ENCODE measurements around the gene SSR4. TPM values are rescaled to one million over a fixed set of nuclear protein-coding genes. Genes with fewer than 3 reads are reported as not detected.
A peak's percentile ranks its signal among the peaks of the same experiment; 100 is the strongest.
"Not testable (repeated sequence)": the region's sequence is repeated elsewhere in the genome, so short reads cannot be mapped to it uniquely, and the experiment has no call there.

SSR4 gene
- total RNA-seq (2014; rRNA removed), result 201 and 222 TPM in 2 replicates
- polyA plus RNA-seq (2012), result 385 TPM

GRCh38 chrX:153794018-153794896 is at the start of gene SSR4, which contains the start of gene IDH3G:
SSR4 (plus strand) TSS chrX:153794668; CDS start chrX:153794688, 20 bp downstream.
IDH3G (minus strand) TSS chrX:153794375; CDS start chrX:153794326, 49 bp downstream.
- peak; percentile 89 for DNase-seq (ENCODE audit: low read depth)

DNA sequence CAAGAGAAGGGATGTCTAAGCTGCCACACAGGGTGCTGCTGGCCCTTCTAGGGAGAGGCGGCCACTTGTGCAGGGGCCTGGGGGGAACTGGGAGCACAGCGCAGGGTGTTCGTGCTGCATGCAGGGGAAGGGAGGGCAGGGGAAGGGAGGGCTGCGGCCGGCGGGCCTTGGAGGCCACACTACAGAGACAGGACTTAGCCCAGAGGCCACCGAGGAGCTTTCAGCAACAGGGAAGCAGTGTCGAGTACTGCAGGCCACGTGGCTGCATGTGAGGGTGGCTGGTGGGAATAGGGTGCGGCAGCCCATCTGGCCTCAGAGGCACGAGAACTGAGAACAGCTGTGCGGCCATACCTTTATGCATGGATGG is 49.4 kb upstream of the SSR4 start:
- DNase-seq (ENCODE audit: low read depth), result not testable (repeated sequence)

DNA sequence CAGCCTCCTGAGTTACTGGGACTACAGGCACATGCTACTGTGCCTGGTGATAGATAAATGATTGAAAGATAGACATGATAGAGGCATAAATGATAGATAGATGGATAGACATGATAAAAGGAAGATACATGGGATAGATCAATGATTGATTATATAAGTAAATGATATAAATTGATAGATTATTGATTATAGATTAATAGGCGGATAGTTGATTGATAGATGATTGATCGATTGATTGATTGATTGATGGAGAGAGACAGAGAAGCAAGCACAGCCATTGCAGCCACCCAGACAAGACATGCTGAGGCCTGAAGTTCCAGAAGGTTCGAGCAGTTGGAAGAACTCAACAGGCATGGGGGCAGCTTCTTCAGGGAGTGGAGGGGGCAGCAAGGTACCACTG is 48.1 kb upstream of the SSR4 start:
- no peak for DNase-seq (ENCODE audit: low read depth)

GRCh38 chrX:153746991-153747390 is 47.5 kb upstream of the SSR4 start:
- not testable (repeated sequence) for DNase-seq (ENCODE audit: low read depth)

DNA sequence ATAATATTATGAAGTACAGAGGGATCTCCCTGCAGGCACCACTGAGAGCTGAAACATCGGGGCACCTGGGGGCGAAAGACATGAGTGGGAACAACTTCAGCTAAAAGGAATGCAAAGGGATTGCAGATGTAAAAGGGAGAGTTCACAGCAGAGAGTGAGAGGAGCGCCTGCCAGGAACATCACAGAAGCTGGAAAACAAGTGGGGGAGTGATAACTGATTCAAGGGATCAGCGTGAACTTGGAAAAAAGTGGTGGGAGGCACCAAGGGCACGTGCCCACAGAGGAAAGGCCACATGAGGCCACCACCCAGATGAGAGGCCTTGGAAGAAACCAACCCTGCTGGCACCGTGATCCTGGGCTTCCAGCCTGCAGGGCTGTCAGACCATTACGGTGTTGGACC is 45.5 kb upstream of the SSR4 start:
- DNase-seq (ENCODE audit: low read depth), result not testable (repeated sequence)

DNA sequence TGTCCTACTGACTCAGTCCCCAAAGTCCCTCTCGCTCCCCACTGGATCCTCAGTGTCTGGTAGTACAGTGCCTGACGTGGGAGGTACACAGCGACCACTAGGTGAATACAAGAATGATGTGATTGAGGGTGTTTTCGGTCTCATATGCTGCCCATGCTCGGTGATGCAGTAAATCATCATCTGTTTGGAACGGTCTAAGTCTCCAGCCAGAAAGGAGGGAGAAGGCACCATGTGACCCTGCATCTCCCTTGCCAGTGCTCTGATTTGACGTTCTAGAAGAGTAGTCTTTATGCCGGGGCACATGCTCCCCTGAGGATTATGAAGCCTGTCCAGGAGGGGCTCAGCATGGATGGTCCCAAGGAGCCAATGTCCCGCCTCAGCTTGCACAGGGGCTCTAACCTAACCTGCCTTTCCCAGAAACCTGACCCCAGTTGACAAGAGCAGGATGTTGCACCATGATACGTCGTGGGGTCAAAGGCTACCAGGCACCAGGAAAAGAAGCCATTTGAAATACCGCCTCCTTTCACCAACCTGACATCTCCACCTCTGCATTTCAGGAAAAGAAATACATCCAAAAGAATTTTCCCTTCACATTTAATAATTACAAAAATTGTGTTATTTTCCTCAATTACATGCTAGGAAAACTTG is 44.2 kb upstream of the SSR4 start:
- no peak for DNase-seq (ENCODE audit: low read depth)

DNA sequence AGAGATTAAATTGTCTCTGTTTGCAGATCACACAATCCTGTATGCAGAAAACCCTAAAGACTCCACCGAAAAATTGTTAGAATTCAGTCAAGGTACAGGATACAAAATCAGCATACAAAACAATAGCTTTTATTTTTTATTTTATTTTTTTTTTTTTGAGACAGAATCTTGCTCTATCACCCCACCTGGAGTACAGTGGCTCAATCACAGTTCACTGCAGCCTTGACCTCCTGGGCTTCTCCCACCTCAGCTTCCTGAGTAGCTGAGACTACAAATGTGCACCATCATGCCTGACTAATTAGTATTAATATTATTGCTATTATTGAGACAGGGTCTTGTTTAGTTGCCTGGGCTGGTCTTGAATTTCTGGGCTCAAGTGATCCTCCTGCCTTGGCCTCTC is 39.3 kb upstream of the SSR4 start:
- no peak for DNase-seq (ENCODE audit: low read depth)

- no peak for DNase-seq (ENCODE audit: low read depth)
Measured at GRCh38 chrX:153761863-153762262, 32.6 kb upstream of the SSR4 start.

DNA sequence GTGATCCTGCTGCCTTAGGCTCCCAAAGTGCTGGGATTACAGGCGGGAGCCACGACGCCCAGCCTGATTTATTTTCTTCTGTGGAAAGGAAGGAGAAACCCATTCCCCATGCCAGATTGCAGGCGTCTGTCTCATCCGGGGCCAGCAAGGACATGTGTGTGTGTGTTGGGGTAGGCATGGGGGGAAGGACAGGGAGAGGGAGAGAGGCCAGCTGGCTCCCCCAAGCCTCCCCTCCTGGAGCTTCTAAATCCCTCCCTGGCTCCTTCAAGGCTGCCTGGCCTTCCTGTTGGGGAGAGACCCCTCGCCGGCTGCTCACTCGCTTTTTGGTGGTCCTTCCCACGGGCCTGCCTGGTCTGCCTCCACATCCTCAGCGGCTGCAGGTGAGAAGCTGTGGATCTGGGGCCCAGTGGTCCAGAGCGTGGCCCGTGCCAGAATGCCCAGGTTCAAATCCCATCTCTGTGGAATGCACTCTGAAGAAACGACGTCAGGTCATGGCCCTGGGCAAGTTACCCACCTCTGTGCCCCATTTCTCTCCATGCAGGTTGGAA is 31.8 kb upstream of the SSR4 start:
- no peak for DNase-seq (ENCODE audit: low read depth)

DNA sequence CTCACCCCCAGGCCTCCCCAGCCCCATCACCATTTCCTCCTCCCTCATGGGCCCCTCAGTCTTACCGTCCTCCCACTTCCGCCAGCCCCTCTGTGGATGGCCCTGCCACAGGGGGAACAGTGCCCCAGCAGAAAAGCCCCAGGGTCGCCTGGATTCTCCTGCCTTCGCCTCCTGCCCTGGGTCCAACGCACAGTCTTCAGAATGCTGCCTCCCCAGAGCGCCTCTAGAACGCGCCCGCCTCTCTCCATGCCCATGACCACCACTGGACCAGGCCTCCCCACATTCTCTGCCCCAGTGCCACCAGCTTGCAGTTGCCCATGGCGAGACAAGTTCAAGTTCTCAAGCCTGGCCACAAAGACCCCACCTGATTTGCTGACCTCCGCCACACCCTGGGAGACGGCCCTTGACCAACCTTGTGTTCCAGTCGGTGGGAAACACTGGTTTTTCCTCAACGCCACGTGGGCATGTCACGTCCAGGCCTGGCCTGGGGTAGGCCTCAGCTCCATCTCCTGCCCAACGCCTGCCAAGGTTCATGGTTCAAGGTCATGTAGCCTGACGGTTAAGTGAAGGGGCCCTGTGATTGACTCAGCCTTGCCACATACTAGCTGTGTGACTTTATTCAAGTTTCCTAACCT is 31.1 kb upstream of the SSR4 start:
- DNase-seq (ENCODE audit: low read depth), result no peak

- DNase-seq (ENCODE audit: low read depth), result peak; percentile 67
Measured at GRCh38 chrX:153763989-153764755, 30.3 kb upstream of the SSR4 start, which contains the start of gene PLXNB3. PLXNB3 (plus strand) TSS chrX:153764249; CDS start chrX:153765536, 1,287 bp downstream.

GRCh38 chrX:153764786-153765137 is 29.7 kb upstream of the SSR4 start:
- DNase-seq (ENCODE audit: low read depth), result no peak

GRCh38 chrX:153765138-153766079 is 29.1 kb upstream of the SSR4 start:
- DNase-seq (ENCODE audit: low read depth), result no peak

DNA sequence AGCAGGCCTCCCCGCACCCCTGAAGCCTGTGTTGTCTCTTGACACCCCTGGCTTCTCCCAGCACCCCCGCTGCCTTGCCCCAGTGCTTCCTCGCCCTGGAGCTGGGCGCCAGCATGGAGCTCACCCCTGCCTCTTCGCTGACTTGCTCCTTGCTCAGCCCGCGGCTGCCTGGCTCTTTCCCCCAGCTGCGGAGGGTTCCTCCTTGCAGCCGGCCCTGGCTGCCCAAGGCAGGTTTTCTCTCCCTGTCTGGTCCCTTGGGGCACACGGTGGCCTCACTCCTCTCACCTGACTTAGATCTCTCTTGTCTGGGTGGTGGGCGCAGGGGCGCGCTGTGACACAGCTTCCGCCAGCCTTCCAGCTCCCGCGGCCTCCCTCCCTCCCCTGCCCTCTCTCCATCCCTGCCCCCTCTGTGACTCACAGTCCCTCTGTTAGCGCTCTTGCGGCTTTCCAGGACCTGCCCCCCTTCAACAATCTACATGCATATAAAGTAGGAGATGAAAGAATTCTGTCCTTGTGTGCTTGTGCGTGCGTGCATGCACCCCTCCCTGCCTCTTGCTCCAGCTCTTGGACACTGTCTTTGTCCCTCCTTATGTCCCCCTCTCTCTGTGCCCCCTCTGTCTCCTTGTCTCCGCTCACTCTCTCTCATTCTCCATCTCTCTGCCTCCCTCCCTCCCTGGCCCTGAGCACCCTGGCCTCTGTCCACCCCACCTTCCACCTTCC is 28.2 kb upstream of the SSR4 start:
- peak; percentile 45 for DNase-seq (ENCODE audit: low read depth)

DNA sequence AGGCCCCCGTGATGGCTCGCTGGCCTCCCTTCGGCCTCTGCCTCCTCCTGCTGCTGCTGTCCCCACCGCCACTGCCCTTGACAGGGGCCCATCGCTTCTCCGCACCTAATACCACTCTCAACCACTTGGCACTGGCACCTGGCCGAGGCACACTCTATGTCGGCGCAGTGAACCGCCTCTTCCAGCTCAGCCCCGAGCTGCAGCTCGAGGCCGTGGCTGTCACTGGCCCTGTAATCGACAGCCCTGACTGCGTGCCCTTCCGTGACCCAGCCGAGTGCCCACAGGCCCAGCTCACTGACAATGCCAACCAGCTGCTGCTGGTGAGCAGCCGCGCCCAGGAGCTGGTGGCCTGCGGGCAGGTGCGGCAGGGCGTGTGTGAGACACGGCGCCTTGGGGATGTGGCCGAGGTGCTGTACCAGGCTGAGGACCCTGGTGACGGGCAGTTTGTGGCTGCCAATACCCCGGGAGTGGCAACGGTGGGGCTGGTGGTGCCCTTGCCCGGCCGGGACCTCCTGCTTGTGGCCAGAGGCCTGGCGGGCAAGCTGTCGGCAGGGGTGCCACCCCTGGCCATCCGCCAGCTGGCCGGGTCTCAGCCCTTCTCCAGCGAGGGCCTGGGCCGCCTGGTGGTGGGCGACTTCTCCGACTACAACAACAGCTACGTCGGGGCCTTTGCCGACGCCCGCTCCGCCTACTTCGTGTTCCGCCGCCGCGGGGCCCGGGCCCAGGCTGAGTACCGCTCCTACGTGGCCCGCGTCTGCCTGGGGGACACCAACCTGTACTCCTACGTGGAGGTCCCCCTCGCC is 27.4 kb upstream of the SSR4 start:
- no peak for DNase-seq (ENCODE audit: low read depth)

- no peak for DNase-seq (ENCODE audit: low read depth)
Measured at GRCh38 chrX:153767674-153768055, 26.8 kb upstream of the SSR4 start.

DNA sequence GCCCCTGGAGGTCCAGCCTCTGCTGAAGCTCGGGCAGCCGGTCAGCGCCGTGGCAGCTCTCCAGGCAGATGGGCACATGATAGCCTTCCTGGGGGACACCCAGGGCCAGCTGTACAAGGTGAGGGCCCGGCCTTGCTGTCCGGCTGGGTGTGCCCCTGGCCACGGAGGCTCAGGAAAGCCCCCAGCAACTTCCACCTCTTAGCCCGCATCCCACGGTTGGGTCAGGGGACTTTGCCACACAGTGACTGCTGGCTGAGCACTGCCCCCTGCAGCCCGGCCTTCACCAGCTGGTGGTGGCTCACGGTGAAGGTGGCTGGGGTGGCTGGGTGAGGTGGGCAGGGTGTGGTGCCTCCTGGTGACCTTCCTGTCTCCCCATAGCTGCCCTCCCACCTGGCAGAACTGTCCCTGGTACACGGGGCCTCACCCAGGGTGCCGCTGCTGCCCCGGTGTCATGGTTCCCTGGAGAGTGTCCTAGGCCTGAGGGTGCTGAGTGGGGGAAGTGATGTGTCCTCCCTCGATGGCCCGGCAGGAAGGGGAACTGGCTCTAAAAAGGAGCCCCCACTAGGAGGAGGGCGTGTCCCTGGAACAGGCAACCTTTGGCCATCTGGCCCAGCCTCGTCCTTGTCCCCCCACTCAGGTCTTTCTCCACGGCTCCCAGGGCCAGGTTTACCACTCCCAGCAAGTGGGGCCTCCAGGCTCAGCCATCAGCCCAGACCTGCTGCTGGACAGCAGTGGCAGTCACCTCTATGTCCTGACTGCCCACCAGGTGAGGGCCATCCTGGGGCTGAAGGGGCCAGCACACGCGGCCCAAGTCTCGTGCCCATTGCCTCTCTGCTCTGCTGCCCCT is 25.9 kb upstream of the SSR4 start:
- no peak for DNase-seq (ENCODE audit: low read depth)
